ENCODE measurements around the gene C12orf50.
A peak's percentile ranks its signal among the peaks of the same experiment; 100 is the strongest.
"Not testable (repeated sequence)": the region's sequence is repeated elsewhere in the genome, so short reads cannot be mapped to it uniquely, and the experiment has no call there.

Gene C12orf50, protein sequence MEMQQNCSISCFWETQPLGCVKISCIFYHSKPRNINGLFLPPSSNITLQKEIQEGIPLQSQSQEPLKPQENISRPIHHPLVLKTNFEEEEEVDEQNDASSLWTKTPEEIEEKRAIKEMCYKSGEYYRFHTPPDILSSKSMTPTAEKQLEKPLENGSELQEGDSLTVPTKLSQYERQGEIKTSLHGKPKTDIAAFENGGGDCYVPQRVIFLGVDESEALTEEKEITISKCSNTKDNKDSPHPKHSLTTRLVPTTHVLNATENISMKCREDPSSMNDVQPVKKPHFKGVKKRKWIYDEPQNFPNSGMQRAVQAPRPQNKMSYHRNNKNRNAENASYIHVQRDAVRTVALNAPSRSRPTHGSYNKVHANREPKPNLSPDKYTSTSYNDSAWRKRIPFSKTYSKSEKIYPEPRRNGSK

DNA sequence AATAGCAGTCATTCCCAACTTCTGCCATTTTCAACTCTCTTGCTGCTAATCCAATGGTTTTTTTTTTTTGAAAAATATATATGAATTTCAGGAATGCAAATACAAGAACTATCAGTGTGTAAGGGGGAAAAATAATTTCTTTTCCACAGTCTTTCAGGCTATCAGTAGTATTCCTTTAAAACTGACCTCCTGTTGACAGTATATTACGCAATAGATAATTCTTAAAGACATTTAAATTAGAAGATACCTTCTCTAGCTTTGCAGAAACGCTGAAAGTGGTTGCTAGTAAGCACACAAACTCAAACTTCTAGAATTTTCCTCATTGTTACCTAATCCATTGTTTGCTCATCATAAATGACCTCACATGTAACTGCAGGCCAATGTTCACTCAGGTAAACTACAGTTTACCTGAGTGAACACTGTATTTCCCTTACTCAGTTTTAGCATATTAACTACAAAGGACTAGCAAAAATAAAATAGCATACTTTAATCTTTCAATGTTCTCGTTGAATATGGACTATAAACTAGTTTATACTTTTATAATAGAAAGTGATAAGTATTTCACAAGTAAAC is at the start of gene C12orf50:
TSS of gene C12orf50 (minus strand) at position 309 of the 573 bp plus-strand sequence. CDS start 2,439 bp downstream, outside the sequence.
- DNase-seq (ENCODE audit: low read depth, low spot score): no peak

DNA sequence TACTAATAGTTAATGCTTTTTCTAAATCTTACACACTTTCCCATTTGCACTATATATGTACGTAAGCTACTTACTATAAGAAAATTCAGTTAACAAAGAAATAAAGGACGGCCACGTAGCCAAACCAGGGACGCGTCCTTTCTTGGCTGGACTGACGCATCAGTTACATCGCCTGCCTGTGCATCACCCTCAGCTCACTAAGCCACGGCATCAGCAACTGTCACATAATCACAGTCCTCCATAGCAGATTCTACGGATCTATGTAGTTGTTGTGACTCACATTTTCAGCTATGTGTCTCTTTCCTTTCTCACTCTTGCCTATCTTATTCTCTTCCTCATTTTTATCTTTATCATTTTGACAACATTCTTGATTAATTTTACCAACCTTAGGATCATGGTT is 38.1 kb upstream of the C12orf50 start:
- DNase-seq (ENCODE audit: low read depth, low spot score): no peak

DNA sequence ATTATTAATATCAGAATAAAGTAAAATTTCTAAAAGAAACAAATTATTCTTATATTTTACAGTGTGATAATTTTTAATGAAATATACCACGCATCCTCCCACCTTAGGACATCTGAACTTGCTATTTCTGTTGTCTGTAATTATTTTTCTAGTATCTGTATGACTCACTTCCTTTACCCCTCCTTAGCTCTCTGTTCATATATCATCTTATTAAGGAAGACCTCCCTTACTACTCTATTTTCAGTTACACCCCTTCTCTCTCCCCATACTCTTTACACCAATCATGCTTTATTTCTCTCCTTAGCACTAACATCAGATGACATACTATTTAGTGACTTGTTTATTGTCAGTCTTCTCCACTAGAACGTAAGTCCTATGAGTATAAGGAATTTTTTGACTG is 34.2 kb upstream of the C12orf50 start:
- no peak for DNase-seq (ENCODE audit: low read depth, low spot score)

DNA sequence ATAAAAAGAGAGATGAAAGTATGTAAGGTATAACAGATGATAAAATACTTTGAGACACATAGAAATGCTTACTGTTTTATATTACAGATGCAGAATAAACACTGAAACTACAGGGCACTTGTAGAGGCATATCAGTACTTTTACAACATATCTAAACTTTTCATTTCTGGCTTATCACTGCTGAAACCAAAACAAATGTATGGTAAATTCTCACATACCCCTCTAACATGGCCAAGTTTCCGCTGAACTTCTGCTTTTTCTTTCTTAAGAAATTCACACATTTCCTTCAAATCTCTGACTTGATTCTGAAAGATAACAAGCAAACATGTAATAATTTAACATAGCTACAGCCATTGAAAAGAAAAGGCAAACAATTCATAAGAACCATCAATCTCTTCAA is 33.3 kb upstream of the C12orf50 start:
- DNase-seq (ENCODE audit: low read depth, low spot score): no peak

DNA sequence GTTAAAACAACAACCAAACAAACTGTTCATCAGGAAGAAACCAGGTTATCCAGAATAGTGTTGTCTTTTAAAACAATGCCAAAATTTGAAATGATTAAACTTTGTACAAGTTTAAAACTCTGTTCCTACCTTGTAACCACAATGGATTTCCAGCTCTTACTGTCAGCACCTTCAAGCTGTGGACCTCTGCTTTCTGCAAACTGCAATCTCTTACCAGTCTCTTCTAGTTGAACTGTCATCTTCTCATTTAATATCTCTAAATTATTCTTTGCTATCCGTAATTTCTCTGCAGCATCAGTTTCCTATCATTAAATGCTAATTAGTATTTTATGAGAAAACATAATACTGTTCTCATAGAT is 29.5 kb upstream of the C12orf50 start:
- no peak for DNase-seq (ENCODE audit: low read depth, low spot score)

DNA sequence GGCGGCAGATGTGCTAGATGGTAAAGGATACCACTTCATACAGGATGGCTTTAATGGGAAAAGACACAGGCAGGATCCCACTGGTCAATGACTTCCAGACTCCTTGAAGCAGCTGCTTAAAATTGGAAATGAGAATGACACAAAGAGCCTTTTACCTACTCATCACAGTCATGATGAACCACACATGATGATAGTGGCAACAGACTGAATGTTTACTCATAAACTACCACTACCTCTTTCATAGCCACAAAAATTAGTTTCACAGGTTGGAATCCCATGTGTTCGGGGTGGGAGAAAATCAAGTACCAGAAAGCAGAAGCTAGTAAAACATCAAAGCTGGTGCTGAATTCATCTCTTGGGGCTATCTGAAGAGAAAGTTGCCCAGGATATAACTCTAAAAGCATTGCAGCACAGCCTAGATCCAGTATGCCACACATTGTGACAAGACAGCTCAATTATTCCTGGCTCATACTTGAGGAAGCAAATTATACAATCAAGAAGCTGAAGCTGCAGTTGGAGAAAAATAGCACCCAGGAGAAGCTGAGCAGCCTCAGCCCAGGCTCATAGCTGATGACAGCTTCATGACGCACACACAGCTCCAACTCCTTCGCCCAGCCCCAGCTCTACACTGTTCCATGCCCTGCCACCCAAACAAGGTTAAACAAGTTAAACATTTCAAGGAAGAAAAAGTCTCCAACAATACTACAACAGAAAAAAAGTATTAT is 29.0 kb upstream of the C12orf50 start:
- DNase-seq (ENCODE audit: low read depth, low spot score): no peak

DNA sequence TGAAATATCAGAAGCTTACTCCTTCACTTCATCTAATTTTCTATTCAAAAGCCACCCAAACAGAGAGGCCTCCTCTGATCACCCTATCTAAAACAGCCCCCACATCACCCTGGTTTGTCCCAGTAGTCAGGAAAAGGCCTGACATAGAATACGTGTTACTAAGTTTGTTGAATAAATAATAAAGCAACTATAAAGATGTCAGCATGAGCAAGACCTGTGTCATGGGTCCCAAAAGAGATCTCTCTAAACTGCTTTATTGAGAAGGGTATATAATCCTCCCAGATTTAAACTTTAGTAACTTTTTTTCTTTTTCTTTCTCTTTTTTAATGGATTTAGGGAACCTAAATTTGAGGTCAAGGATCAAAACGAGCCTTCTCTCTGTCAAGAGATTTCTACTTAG is 27.4 kb upstream of the C12orf50 start:
- DNase-seq (ENCODE audit: low read depth, low spot score): no peak

DNA sequence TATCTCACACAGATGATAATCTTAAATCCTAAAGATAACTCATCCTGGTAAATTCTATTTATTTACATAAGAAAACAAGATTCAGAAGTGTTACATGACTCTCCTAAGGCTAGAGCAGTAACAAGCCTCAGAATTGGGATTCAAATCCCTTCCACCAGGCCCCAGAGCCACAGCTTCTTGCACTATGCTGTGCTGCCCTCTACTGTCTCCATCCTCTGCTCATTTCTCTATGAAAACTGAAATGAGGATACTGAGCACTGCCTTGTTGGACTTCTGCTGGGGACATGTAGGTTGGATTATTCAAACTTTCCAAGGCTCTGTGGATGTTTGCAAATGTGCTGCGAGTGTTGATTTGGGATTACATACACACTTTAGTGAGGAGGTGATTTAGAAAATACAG is 23.5 kb upstream of the C12orf50 start:
- DNase-seq (ENCODE audit: low read depth, low spot score): no peak

DNA sequence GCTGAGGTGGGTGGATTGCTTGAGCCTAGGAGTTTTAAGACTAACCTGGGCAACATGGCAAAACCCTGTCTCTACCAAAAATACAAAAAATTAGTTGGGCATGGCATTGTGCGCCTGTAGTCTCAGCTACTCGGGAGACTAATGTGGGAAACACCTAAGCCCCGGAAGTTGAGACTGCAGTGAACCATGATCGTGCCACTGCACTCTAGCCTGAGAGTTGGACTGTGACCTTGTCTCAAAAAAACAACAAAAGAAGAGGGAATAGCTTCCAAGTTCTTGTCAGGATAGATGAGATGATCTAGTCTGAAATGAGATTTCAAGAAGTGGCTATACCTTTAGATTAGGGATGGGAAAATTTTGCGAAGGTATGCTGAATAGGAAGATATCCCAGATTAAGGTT is 14.8 kb upstream of the C12orf50 start:
- DNase-seq (ENCODE audit: low read depth, low spot score): no peak

DNA sequence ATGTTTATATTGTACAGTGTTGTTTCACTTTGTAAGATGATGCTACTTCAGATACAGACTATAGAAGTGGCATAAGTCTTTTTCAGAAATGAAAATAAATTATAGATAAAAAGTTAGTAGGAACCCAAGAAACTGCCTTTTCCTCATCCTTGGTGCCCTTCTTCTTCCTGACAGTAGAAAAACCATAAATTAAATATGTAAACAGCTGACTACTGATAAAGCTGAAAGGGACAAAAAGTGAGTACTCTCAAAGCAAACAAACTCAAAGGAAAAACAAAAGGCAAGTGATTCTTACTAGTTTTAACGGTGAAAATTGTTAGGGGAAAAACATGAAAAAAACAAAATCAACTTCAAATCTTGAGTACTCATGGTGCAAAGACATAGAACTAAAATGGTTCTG is 8.6 kb upstream of the C12orf50 start:
- no peak for DNase-seq (ENCODE audit: low read depth, low spot score)

DNA sequence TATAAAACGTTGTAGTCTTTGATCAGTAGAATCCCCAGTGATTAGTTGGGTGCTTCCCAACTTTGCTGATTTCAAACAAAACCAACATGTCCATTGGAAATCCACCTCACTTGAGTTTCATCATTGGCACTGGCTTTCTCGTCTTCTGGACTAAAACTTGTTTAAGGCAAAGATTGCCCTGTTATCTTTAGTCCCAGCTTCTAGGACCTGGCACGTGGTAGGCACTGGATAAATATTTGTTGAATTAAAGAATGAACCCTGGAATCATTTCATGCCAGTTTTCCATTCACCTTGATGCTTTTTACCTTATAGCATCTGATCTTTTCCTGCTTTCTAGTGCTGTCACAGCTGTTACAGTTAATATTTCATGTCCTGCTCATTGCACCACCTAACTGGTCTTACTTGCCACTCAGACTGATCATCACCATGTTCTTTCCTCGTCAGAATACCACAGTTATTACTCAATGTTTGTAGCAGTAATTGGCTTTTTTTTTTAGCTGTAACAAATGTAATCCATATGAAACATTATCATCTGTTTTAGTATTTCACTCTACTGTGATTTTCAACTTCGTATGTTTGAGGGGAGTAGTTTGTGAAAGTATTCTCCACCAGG is 7.3 kb upstream of the C12orf50 start:
- no peak for DNase-seq (ENCODE audit: low read depth, low spot score)

DNA sequence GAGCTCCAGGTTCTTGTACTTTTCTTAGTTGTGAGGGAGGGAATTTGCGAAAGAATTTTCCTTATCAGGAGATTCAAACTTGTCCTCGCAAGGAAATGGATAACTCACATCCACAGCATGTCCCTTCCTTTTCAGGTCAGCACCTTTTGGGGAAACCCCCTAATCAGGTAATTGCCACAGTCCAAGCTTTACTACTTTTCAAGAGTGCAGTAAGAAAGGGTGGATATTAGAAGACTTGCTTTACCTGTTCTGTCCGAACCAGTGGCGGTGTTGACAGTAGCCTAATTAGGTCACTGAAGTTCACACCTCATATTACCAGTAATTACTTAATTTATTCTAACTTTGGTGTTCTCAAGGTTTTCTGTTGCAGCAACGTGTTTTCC is 6.7 kb upstream of the C12orf50 start:
- DNase-seq (ENCODE audit: low read depth, low spot score): no peak

DNA sequence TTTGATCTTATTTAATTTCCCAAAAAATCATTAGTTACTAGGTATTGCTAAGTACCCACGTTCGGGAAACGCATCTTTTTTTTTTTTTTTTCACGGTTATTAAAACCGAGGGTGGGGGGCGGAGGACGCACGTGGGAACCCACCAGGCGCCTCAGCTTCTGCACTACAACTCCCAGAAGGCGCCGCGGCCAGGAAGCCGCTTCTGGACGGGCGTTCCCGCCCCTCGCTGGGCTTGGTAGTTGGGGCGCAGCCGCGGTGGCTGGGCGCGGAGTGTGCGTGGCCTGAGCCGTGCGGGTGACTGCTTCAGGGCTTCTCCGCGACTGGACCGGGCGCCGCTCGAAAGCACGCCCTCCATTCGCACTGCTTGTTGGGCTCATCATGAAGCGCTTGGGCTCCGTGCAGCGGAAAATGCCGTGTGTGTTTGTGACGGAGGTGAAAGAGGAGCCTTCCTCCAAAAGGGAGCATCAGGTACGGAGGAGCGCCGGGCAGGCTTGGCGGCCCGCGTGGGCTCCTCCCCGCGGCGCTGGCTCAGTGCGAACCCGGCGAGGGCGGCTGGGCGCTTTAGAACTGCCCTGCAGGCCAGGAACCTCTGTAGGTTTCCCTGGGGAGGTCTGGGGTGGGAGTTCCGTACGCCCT is 6.2 kb upstream of the C12orf50 start:
- peak; percentile 50 for DNase-seq (ENCODE audit: low read depth, low spot score)

DNA sequence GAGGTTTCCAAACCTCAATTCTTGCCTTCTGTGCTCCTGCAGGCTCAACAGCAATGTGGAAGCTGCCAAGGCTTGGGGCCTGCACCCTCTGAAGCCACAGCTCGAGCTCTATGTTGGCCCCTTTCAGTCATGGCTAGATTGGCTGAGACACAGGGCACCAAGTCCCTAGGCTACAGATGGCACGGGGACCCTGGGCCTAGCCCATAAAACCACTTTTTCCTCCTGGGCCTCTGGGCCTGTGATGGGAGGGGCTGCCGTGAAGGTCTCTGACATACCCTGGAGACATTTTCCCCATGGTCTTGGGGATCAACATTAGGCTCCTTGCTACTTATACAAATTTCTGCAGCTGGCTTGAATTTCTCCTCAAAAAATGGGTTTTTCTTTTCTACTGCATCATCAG is 2.0 kb upstream of the C12orf50 start:
- not testable (repeated sequence) for DNase-seq (ENCODE audit: low read depth, low spot score)

DNA sequence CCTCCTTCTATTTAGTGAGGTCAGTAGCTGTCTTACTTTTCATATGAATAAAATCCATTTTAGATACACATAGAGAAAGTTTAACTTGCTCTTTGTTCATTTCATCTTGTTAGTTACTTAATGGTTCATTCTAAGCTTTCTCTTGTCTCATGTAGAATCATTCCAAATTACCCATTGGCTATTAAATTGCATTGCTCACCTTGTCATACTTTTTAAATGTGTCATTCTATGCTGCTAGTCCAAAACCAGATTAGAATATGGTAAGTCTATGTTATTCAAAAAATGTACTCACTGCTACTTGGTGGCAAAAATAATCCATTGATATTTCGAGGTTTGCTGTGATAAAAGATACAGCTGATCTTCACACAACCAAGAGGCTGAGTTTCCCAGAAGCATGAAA is 3.0 kb downstream of the C12orf50 start:
- no peak for DNase-seq (ENCODE audit: low read depth, low spot score)

DNA sequence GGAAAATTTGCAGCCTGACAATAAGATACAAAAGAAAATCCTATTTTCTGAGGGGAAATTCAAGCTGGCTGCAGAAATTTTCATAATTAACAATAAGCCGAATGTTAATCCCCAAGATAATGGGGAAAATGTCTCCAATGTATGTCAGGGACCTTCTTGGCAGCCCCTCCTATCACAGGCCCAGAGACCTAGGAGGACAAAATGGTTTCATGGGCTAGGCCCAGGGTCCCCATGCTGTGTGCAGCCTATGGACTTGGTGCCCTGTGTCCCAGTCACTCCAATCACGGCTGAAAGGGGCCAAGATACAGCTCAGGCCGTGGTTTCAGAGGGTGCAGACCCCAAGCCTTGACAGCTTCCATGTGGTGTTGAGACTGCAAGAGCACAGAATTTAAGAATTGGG is 11.2 kb downstream of the C12orf50 start:
- DNase-seq (ENCODE audit: low read depth, low spot score): no peak

DNA sequence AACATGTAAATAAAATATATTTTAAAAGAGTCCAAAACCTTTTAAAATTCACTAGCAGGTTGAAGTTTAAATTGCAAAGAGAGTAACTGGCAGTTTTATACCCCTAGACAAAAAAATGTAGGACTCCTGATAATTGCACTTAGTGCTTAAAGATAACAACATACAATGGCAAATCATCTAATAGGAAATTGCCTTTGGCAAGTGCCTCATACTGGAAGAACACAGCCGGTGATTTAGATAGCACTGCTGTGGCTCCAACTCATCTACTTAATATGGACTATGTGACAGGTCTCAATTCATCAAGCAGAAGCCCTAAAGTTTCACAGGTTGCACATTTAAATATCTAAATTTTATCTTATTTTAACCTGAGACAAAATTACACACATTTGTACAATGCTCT is 13.4 kb downstream of the C12orf50 start:
- DNase-seq (ENCODE audit: low read depth, low spot score): no peak

DNA sequence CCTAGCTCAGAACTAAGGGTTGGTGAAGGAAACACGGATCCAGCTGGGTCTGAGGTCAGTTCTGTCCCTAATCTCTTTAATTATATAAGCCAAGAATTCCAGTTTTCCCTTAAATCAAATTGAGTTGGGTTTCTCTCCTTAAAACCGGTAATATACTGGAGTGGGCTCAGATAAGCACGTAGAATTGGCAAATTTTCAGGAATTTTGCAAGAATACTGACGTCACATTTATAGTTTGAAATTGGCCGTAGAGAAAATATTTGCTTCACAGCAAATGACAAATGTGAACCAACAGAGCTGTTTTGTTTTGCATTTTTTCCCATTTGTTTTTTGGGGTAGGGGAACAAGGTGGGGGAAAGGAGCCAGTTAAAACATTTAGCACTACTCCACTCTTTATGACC is 17.4 kb downstream of the C12orf50 start:
- DNase-seq (ENCODE audit: low read depth, low spot score): no peak

DNA sequence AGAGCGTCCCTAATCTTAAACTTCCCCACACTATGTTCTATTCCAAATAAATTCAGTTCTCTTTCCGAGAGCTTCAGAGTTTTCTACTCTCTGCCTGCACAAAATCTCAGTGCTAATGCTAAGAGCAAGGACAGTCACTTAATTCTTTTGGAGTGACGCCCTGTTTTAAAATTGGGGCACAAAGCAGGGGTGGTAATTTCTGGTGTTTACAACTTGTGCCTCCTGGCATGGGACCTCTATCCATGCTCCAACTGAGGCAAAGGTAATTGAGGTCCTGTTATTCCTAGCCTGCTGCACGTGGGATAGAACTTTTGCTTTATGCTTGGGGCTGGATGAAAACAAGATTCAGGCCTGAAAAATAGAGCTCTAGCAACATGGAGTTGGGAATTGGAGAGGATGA is 22.9 kb downstream of the C12orf50 start:
- DNase-seq (ENCODE audit: low read depth, low spot score): no peak

DNA sequence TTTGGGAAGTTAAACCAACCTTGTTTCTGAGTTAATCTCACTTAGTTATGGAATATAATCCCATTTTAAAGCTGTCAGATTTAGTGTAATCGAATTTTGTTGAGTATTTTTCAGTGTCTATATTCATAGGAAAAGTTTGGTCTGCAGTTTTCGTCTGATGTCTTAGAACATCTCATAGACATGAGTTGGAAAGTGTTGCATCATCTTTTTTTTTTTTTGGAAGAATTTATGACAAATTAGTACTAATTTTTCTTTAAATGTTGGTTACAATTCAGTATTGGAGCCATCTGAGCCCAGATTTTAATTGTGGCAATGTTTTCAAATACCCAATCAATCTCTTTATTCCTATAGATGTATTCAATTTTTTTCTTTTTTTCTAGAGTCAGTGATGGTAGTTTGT is 27.9 kb downstream of the C12orf50 start:
- no peak for DNase-seq (ENCODE audit: low read depth, low spot score)

DNA sequence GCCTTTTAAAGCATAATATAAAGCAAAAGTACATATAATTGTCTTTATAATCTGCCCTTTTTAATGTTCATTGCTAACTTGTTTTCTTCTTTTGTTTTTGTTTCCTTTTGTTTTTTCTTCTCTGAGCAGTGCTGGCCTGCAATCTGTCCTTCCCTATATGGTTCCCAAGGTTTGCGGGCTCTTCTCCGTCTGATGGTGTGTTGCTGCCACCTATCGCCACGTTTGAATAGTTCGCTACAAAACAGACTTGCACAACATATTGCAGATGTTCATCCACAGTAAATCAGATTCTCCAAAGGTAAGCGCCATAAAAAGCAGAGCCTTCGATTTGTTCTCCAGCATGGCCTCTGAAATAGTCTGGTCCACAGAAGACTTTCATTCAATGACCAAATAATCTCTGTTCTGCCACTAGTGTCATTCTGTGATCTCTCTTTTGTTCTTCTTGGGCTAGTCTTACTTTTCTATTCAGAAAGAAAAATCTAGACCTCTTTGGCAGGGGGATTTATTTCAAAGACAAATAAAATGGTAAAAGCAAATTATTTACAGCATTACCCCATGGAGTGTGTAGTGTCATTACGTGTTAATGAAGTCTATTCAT is 33.5 kb downstream of the C12orf50 start:
- peak; percentile 23 for DNase-seq (ENCODE audit: low read depth, low spot score)

DNA sequence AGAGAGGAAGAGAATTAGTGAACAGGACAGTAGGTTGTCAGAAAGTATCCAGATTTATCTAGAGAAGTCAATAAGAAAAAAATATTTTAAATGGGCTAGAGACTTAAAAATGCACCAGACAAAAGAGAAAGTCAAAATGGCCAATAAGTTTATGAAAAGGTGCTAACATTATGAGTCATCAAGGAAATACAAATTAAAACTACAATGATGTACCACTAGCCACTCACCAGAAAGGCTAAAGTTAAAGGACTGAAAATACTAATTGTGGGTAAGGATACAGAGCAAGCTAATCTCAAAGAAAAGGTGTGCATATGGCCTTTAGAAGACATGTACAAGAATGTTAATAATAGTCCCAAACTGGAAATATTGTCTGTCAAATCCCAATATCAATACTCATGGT is 37.7 kb downstream of the C12orf50 start:
- no peak for DNase-seq (ENCODE audit: low read depth, low spot score)
